Upper lobe of left lung (tissue), 4 donors: ENCODE data around the gene KDM5B.

Source experiments
- CTCF ChIP-seq, 6 experiments: fragments of 450-650 bp in 4 of 6; fragments of 200-600 bp in 2 of 6; sonication (generic) in 2 of 6; IDR thresholded peaks; one replicate each; pipeline ENCODE4 v1.5.1; 2016 to 2019; ENCODE audit warnings: antibody characterized with exemption in 6 of 6
- EP300 ChIP-seq, 4 donors: sonication (generic); formaldehyde crosslinking; IDR thresholded peaks; one replicate each; pipeline ENCODE4 v1.5.1; 2017; ENCODE audit warnings: antibody characterized with exemption in 4 of 4, control low read depth in 2 of 4
- POLR2A ChIP-seq, 4 donors: fragments of 450-650 bp; IDR thresholded peaks; one replicate each; pipeline ENCODE4 v1.5.1; 2016 to 2017; ENCODE audit warnings: antibody characterized with exemption in 4 of 4, mild to moderate bottlenecking in 2 of 4
- POLR2AphosphoS5 ChIP-seq, 2 donors: sonication (generic); formaldehyde crosslinking; IDR thresholded peaks; one replicate each; pipeline ENCODE4 v1.5.1; 2017; ENCODE audit warnings: antibody characterized with exemption in 2 of 2

DNA sequence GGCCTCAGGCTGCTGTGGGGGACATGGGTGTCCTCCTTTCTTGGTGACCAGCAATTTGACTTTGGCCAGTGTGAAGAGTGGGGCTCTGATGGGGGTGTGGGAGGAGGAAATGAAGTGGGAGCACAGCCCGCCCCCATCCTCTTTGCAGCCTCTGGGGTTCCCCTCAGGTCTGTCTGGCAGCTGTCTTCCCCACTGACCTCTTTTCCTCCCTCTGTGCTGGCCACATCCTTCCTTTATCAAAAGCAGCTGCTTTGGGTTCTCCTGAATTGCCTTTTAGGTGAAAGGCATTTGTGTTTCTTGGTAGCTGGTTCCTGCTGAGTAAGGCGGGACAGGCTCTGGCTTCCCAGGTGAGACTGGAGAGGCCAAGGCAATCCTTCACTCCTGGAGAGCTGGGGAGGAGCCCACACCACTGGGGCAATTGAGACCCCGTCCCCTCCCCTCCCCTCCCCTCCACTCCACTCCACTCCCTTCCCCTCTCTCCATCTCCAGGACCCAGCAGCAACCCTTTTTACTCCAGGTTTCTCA lies 27.4 kb upstream of the KDM5B start:
- TF ChIP-seq POLR2A (IDR thresholded peaks at IDR 0.05) (no peak), CTCF (IDR thresholded peaks at IDR 0.05) (no peak), POLR2AphosphoS5 (IDR thresholded peaks at IDR 0.05) (no peak), EP300 (IDR thresholded peaks at IDR 0.05) (no peak)
